Activated T-cell treated with anti-CD3 and anti-CD28 coated beads, Interleukin-2, amount 50 U/mL, for 4 hours (primary cell): ENCODE data around the gene PPP1R14B. TPM values are rescaled to one million over a fixed set of nuclear protein-coding genes. Genes with fewer than 3 reads are reported as not detected.

Experiments used
- ATAC-seq, 2 donors: fragments of 200-7000 bp; cut with Tn5 transposase; one replicate each; pipeline ENCODE4 v1.10.0; 2021
- DNase-seq: peaks from one replicate; pipeline ENCODE4 v3.0.0-alpha.2; 2020
- H3K27me3 Mint-ChIP-seq: one replicate; pipeline ENCODE4 v1.8.0; 2021; ENCODE audit warnings: low read depth, mixed read lengths
- H3K36me3 Mint-ChIP-seq: one replicate; pipeline ENCODE4 v1.8.0; 2022; ENCODE audit warnings: mixed read lengths; ENCODE audit not compliant: insufficient read depth
- H3K4me1 Mint-ChIP-seq: one replicate; pipeline ENCODE4 v1.8.0; 2021; ENCODE audit warnings: low read depth, mixed read lengths
- H3K4me3 Mint-ChIP-seq: one replicate; pipeline ENCODE4 v1.8.0; 2021; ENCODE audit warnings: mild to moderate bottlenecking, moderate library complexity, mixed read lengths
- H3K9me3 Mint-ChIP-seq: one replicate; pipeline ENCODE4 v1.8.0; 2021; ENCODE audit warnings: mixed read lengths
- total RNA-seq, 3 donors: library from RNA; stranded (reverse); gene quantifications; one replicate each; pipeline ENCODE4 v1.2.1, GENCODE V29; 2021

PPP1R14B gene
- total RNA-seq, 3 donors from 2014 or later, result 417 to 505 (median 438) TPM

DNA sequence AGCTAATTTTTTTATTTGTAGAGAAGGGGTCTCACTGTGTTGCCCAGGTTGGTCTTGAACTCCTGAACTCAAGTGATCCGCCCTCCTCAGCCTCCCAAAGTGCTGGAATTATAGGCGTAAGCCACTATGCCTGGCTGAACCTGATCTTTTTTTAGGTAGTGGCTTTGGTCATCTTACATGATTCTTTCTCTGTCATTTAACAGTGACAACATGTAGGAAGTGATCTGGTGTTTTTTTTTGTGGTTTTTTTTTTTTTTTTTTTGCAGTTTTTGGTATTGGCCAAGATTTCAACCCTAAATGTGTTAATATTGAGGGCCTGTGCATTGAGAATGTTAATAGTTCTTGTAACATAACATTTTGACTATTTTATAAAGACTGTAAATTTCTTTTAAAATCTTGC, 48.2 kb downstream of the PPP1R14B start:
- no peaks in the 10 kb centered on the region for H3K27me3 Mint-ChIP-seq
- ATAC-seq (no peak), DNase-seq (no peak)
- H3K36me3 Mint-ChIP-seq, result peaks cover 46% of the 10 kb centered on the region
- H3K4me3 Mint-ChIP-seq, result no peak overlapping the region
- H3K4me1 Mint-ChIP-seq, result peaks cover 3% of the 10 kb centered on the region
- H3K9me3 Mint-ChIP-seq, result no peaks in the 10 kb centered on the region

DNA sequence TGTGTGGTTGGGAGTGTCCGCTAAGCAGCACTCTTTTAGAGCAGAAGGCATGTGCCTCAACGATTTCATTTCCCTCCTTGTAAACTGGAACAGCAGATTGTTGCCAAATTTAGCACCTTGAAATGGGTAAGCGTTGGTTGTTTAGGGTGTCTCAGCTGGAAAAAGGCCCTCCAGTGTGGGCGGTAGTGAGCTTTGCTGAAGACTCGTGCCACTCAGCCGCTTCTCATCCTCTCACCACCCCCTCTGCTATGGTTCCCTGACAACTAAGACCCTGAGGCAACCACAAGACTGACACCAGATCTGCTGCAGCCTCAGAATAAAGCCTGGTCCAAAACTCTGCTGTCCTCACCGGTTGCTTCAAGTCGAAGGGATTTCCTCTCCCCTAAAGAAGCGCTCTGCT, 50.1 kb downstream of the PPP1R14B start:
- no peak overlapping the region for H3K4me3 Mint-ChIP-seq
- ATAC-seq (no peak), DNase-seq (no peak)
- H3K4me1 Mint-ChIP-seq, result peaks cover 11% of the 10 kb centered on the region
- H3K36me3 Mint-ChIP-seq, result peaks cover 41% of the 10 kb centered on the region
- no peaks in the 10 kb centered on the region for H3K9me3 Mint-ChIP-seq
- no peaks in the 10 kb centered on the region for H3K27me3 Mint-ChIP-seq

Other genes with a start within 250 kb of the PPP1R14B start
- gene FLRT1, start 211.0 kb downstream of the PPP1R14B start, total RNA-seq, result not detected
- 10 to 100 TPM; 16.5 to 17.8 (median 17.1) TPM for gene MACROD1, start 80.8 kb downstream of the PPP1R14B start, total RNA-seq
- gene STIP1, start 60.8 kb downstream of the PPP1R14B start, total RNA-seq, result 100 to 1,000 TPM; 439 to 477 (median 457) TPM
- 100 to 1,000 TPM; 368 to 444 (median 399) TPM for gene FERMT3, start 40.2 kb downstream of the PPP1R14B start, total RNA-seq
- 10 to 100 TPM; 24.3 to 31.0 (median 28.6) TPM for gene TRPT1, start 20.8 kb downstream of the PPP1R14B start, total RNA-seq
- 10 to 100 TPM; 82.4 to 88.3 (median 86.1) TPM for gene NUDT22, start 20.7 kb downstream of the PPP1R14B start, total RNA-seq
- gene DNAJC4, start 16.4 kb downstream of the PPP1R14B start, total RNA-seq, result 10 to 100 TPM; 15.0 to 16.6 (median 16.1) TPM
- 10 to 100 TPM; 41.5 to 75.6 (median 53.2) TPM for gene VEGFB, start 12.4 kb downstream of the PPP1R14B start, total RNA-seq
- 10 to 100 TPM; 43.3 to 48.9 (median 44.4) TPM for gene FKBP2, start 5.8 kb downstream of the PPP1R14B start, total RNA-seq
- gene PLCB3, start 4.6 kb upstream of the PPP1R14B start, total RNA-seq, result 1 to 10 TPM; 6.2 to 8.2 (median 6.4) TPM
- 10 to 100 TPM; 27.6 to 38.8 (median 36.6) TPM for gene BAD, start 37.7 kb upstream of the PPP1R14B start, total RNA-seq
- 10 to 100 TPM; 43.1 to 46.2 (median 43.9) TPM for gene GPR137, start 38.9 kb upstream of the PPP1R14B start, total RNA-seq
- not detected for gene KCNK4, start 44.4 kb upstream of the PPP1R14B start, total RNA-seq
- gene CATSPERZ, start 53.4 kb upstream of the PPP1R14B start, total RNA-seq, result not detected
- gene ESRRA, start 58.6 kb upstream of the PPP1R14B start, total RNA-seq, result 10 to 100 TPM; 81.5 to 93.4 (median 89.3) TPM
- gene TRMT112, start 70.6 kb upstream of the PPP1R14B start, total RNA-seq, result 100 to 1,000 TPM; 432 to 461 (median 438) TPM
- gene PRDX5, start 71.2 kb upstream of the PPP1R14B start, total RNA-seq, result 10 to 100 TPM; 78.3 to 96.8 (median 81.0) TPM
- gene CCDC88B, start 93.3 kb upstream of the PPP1R14B start, total RNA-seq, result 10 to 100 TPM; 87.4 to 97.9 (median 96.2) TPM
- 10 to 100 TPM; 43.3 to 49.9 (median 48.1) TPM for gene RPS6KA4, start 112.2 kb upstream of the PPP1R14B start, total RNA-seq